Right lobe of liver (tissue), 6 donors: Measurements from ENCODE around the gene RPL13A. TPM values are rescaled to one million over a fixed set of nuclear protein-coding genes. Genes with fewer than 3 reads are reported as not detected.

Experiments used
- ATAC-seq, 4 donors: fragments of 200-7000 bp; cut with Tn5 transposase; one replicate each; pipeline ENCODE4 v1.9.1; 2020; ENCODE audit warnings: mild to moderate bottlenecking in 4 of 4, moderate library complexity in 4 of 4
- DNase-seq, 3 donors: peaks; one replicate each; pipeline ENCODE4 v3.0.0-alpha.2; 2020
- H3K27ac ChIP-seq, 3 donors: fragments of 200-600 bp; one replicate each; pipeline ENCODE4 v1.8.0; 2022
- H3K27me3 ChIP-seq, 2 donors: fragments of 200-600 bp; one replicate each; pipeline ENCODE4 v1.8.0; 2022
- H3K36me3 ChIP-seq, 4 donors: fragments of 200-600 bp; sonication (generic) in 1 of 4; one replicate each; pipeline versions ENCODE4 v1.5.1 to v1.8.0; 2017 to 2022; ENCODE audit warnings: control low read depth in 1 of 4
- H3K4me1 ChIP-seq, 4 donors: fragments of 200-600 bp; sonication (generic) in 1 of 4; one replicate each; pipeline versions ENCODE4 v1.5.1 to v1.8.0; 2017 to 2022; ENCODE audit warnings: control low read depth in 1 of 4
- H3K4me3 ChIP-seq, 3 donors: fragments of 200-600 bp; one replicate each; pipeline ENCODE4 v1.8.0; 2022
- H3K9me3 ChIP-seq, 4 donors: fragments of 200-600 bp; sonication (generic) in 1 of 4; one replicate each; pipeline versions ENCODE4 v1.5.1 to v1.8.0; 2017 to 2022; ENCODE audit warnings: control low read depth in 1 of 4
- POLR2A ChIP-seq: fragments of 450-650 bp; IDR thresholded peaks from one replicate; pipeline ENCODE4 v1.6.1; 2017; ENCODE audit warnings: antibody characterized with exemption, mild to moderate bottlenecking
- WGBS: methylation state at CpG from one replicate; pipeline ENCODE4 v1.1.6; 2018; ENCODE audit warnings: low coverage, low lambda C conversion rate; ENCODE audit not compliant: insufficient coverage; ENCODE audit errors: missing lambda C conversion rate; 5-methylcytosine and 5-hydroxymethylcytosine counted together
- intact Hi-C, 2 donors: fragments of 100-400 bp; cut with DNase I; formaldehyde crosslinking; loops; one replicate each; pipeline versions ENCODE4 v1.11.2 to v1.14.1; 2022
- total RNA-seq, 6 experiments: library from RNA; depleted of rRNA in 2 of 6; stranded (reverse); fragments of >200 nt in 2 of 6; fragmentation: NEBNext Ultra II Directional in 3 of 6; extraction: Animal tissue kit (Norgen Biotek cat#: 25700) in 3 of 6; gene quantifications; one replicate each; pipeline versions ENCODE4 v1.1.0 to v1.2.4, GENCODE V29; 2016 to 2023
- TF ChIP-seq, protein P1 (sequence below), 4 donors: fragments of 200-600 bp in 3 of 4; fragments of 450-650 bp in 1 of 4; IDR thresholded peaks; one replicate each; pipeline versions ENCODE4 v1.5.1 to v1.8.0; 2016 to 2022; ENCODE audit warnings: antibody characterized with exemption in 4 of 4, mild to moderate bottlenecking in 2 of 4
- donor health status: DM: no; HTN: yes; CAD: no.
- donor health status: DM: no; HTN: no; CAD: no.
- donor health status: DM: no; HTN: no; CAD: no.
- donor health status: DM: no; HTN: yes; CAD: no.
- donor health status: DM: no; HTN: yes; CAD: no.

RPL13A gene
- total RNA-seq, 6 experiments from 2014 or later, result 675 to 992 (median 801) TPM

DNA sequence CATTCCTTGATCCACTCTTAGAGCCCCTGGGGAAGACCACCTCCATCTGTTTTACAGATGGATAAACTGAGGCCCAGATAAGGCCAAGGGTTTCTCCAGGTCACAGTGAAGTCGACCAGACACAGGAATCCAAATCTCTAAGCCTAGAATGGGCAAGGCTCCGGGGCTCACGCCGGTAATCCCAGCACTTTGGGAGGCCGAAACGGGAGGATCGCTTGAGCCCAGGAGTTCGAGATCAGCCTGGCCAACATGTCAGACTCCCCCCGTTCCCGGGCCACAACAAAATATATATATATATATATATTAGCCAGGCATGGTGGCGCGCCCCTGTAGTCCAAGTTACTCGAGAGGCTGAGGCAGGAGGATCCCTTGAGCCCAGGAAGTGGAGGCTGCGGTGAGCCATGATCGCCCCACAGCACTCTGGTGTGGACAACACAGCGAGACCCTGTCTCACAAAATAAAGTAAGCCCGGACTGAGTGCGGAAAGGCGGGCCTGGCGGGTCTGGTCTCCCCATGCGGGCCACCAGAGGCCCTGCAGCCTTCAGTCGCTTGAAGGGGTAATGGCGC is 615 bp upstream of the RPL13A start:
- intact Hi-C loops, result no loop called here
- no peak for ATAC-seq
- DNase-seq, result no peak
- Histone ChIP-seq H3K4me1 (peaks cover 0 to 14% (median 5%) of the 10 kb centered on the region in 4 donors), H3K36me3 (peaks cover 9 to 27% (median 20%) of the 10 kb centered on the region in 4 donors), H3K27me3 (no peaks in the 10 kb centered on the region), H3K27ac (peak overlapping the region in 2 of 3 donors; percentile 54 to 70), H3K9me3 (no peaks in the 10 kb centered on the region), H3K4me3 (peak overlapping the region; percentile 19 to 43 (median 31))
- WGBS, result 11% methylated on average over 7 of the region's 23 CpGs
- TF ChIP-seq, protein P1, sequence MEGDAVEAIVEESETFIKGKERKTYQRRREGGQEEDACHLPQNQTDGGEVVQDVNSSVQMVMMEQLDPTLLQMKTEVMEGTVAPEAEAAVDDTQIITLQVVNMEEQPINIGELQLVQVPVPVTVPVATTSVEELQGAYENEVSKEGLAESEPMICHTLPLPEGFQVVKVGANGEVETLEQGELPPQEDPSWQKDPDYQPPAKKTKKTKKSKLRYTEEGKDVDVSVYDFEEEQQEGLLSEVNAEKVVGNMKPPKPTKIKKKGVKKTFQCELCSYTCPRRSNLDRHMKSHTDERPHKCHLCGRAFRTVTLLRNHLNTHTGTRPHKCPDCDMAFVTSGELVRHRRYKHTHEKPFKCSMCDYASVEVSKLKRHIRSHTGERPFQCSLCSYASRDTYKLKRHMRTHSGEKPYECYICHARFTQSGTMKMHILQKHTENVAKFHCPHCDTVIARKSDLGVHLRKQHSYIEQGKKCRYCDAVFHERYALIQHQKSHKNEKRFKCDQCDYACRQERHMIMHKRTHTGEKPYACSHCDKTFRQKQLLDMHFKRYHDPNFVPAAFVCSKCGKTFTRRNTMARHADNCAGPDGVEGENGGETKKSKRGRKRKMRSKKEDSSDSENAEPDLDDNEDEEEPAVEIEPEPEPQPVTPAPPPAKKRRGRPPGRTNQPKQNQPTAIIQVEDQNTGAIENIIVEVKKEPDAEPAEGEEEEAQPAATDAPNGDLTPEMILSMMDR (IDR thresholded peaks at IDR 0.05), result no peak
- no peak for TF ChIP-seq POLR2A

DNA sequence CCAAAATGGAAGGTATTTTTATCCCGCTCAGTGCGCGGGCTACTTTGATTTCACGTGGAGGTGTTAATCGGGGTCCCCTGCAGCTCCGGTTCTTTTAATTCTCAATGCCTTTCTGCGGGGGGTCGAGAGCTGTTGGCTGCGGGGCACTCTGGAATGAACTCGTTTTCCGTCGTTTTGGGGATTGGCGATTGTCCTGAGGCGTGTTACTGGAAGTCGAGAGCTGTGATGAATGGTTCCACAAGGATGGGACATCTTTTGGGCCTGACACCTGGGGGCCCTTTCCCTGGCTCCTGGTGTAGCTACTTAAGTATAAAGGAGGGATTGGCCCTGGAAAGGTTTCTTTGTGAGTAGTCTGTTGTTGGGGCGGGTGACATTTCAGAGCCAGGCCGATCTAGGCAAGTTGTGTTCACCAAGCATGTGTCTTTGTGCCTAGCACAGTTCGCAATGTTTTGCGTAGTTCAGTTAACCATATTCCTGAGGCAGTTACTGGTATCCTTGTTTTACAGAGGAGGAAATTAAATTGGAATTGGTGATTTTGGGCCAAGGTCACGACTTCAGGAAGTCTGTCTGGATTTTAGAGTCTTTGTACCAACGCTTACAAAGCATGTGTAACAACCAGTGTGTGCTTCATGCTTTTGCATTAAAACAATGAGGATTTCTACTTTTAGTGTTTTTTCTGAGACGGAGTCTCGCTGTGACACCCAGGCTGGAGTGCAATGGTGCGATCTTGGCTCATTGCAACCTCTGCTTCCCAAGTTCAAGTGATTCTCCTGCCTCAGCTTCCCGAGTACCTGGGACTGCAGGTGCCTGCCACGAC is 846 bp downstream of the RPL13A start:
- H3K27me3 ChIP-seq, result no peaks in the 10 kb centered on the region
- H3K36me3 ChIP-seq, result peaks cover 15 to 40% (median 27%) of the 10 kb centered on the region in 4 donors
- H3K9me3 ChIP-seq, result no peaks in the 10 kb centered on the region
- peak overlapping the region; percentile 33 to 81 (median 65) for H3K27ac ChIP-seq
- H3K4me1 ChIP-seq, result peaks cover 0 to 14% (median 5%) of the 10 kb centered on the region in 4 donors
- 0% methylated on average over 21 of the region's 26 CpGs for WGBS
- DNase-seq (no peak), ATAC-seq (no peak)
- intact Hi-C loops, result no loop called here
- no peak for TF ChIP-seq POLR2A
- TF ChIP-seq, protein P1 (IDR thresholded peaks at IDR 0.05), result no peak
- peak overlapping the region; percentile 82 to 86 (median 84) for H3K4me3 ChIP-seq

DNA sequence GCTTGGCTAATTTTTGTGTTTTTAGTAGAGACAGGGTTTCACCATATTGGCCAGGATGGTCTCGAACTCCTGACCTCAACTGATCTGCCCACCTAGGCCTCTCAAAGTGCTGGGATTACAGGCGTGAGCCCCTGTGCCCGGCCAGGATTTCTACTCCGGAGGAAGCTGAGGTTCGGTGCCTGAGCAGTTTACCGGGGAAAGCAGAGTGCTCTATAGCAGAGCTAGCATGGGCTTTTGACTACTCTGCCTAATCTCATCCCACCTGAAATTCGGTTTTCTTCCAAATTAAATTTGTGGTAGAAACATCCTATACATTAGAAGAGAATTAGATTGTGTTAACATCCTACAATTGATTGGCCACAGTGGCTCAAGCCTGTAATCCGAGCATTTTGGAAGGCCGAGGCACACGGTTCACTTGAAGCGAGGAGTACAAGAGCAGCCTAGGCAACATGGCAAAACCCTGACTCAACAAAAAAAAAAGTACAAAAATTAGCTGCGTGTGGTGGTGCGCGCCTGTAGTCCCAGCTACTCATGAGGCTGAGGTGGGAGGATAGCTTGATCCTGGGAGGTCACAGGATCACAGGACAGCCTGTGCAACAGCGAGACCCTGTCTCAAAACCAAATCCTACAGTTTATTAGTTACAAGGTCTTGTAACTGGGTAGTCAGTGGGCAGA is 1.6 kb downstream of the RPL13A start:
- no peaks in the 10 kb centered on the region for H3K9me3 ChIP-seq
- H3K27me3 ChIP-seq, result no peaks in the 10 kb centered on the region
- H3K4me1 ChIP-seq, result peaks cover 0 to 14% (median 5%) of the 10 kb centered on the region in 4 donors
- H3K4me3 ChIP-seq, result peak overlapping the region; percentile 82 to 86 (median 84)
- peaks cover 15 to 40% (median 27%) of the 10 kb centered on the region in 4 donors for H3K36me3 ChIP-seq
- DNase-seq, result no peak
- WGBS, result 23% methylated on average over 15 of the region's 15 CpGs
- intact Hi-C loops, result no loop called here
- H3K27ac ChIP-seq, result peak overlapping the region in 2 of 3 donors; percentile 19 to 81
- no peak for TF ChIP-seq POLR2A
- TF ChIP-seq, protein P1 (IDR thresholded peaks at IDR 0.05), result no peak
- no peak for ATAC-seq

DNA sequence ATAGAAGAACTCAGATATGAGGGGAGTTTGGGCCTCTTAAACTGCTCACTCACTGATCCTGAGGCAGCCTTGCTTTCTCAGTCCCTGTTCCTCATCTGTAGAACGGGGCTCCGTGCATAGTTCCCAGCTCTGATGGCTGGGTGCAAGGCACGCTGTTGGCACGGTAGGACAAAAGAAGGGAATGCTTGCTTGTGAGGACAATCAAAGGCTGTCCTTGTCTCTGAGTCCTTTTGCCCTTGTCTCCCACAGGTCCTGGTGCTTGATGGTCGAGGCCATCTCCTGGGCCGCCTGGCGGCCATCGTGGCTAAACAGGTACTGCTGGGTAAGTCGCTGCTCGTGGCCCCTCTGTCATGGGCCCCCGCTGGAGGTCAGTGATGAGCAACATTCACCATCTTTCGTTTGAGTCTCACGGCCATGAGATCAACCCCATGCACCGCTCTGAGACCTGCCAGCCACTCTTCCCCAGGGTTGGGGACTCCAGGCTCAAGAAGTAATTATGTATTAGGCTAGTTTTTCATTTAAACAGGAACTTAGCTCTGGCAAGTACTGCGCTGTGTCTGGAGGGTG is 2.3 kb downstream of the RPL13A start:
- no peak for TF ChIP-seq POLR2A
- TF ChIP-seq, protein P1 (IDR thresholded peaks at IDR 0.05), result no peak
- intact Hi-C loops, result no loop called here
- WGBS, result 56% methylated on average over 5 of the region's 15 CpGs
- Histone ChIP-seq H3K4me3 (peak overlapping the region; percentile 82 to 86 (median 84)), H3K27ac (no peak overlapping the region), H3K27me3 (no peaks in the 10 kb centered on the region), H3K4me1 (peaks cover 0 to 14% (median 5%) of the 10 kb centered on the region in 4 donors), H3K36me3 (peaks cover 15 to 40% (median 27%) of the 10 kb centered on the region in 4 donors), H3K9me3 (no peaks in the 10 kb centered on the region)
- ATAC-seq (no peak), DNase-seq (no peak)
